ENCODE data around the gene MOCS1. TPM values are rescaled to one million over a fixed set of nuclear protein-coding genes. Genes with fewer than 3 reads are reported as not detected.

The MOCS1 gene
- total and polyA plus RNA-seq, 2 experiments from 2014 or later: 17.2 to 28.1 TPM

DNA sequence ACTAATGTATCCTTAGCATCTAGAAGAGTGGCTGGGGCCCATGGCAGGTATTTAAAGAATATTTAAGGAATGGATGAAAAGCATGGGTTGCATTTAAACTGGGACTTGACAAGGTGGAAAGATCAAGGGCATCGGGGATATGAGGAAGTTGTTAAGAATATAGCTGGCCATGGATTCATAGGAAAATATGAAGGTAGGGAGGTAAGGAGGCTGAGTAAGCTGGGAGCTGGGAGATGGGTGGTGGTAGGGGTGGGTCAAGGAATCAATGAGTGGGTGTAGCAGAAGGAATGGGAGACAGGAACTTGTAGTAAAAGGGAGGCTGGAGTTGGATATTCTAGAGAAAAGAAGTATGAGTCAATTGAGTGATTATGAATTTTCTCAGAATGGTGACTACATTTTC is 44.0 kb upstream of the MOCS1 start (continued):
- TF ChIP-seq, protein P1, sequence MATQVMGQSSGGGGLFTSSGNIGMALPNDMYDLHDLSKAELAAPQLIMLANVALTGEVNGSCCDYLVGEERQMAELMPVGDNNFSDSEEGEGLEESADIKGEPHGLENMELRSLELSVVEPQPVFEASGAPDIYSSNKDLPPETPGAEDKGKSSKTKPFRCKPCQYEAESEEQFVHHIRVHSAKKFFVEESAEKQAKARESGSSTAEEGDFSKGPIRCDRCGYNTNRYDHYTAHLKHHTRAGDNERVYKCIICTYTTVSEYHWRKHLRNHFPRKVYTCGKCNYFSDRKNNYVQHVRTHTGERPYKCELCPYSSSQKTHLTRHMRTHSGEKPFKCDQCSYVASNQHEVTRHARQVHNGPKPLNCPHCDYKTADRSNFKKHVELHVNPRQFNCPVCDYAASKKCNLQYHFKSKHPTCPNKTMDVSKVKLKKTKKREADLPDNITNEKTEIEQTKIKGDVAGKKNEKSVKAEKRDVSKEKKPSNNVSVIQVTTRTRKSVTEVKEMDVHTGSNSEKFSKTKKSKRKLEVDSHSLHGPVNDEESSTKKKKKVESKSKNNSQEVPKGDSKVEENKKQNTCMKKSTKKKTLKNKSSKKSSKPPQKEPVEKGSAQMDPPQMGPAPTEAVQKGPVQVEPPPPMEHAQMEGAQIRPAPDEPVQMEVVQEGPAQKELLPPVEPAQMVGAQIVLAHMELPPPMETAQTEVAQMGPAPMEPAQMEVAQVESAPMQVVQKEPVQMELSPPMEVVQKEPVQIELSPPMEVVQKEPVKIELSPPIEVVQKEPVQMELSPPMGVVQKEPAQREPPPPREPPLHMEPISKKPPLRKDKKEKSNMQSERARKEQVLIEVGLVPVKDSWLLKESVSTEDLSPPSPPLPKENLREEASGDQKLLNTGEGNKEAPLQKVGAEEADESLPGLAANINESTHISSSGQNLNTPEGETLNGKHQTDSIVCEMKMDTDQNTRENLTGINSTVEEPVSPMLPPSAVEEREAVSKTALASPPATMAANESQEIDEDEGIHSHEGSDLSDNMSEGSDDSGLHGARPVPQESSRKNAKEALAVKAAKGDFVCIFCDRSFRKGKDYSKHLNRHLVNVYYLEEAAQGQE (IDR thresholded peaks at IDR 0.05; ENCODE audit: unreplicated experiment): no peak
- TF ChIP-seq EZH2 (IDR thresholded peaks at IDR 0.05; ENCODE audit: low read depth, unreplicated experiment) (no peak), CREB1 (CRISPR knock-in tag; IDR thresholded peaks at IDR 0.05; ENCODE audit: low read depth) (no peak), JUNB (IDR thresholded peaks at IDR 0.05; ENCODE audit: unreplicated experiment) (no peak), EZH2phosphoT487 (IDR thresholded peaks at IDR 0.05; ENCODE audit: unreplicated experiment) (no peak)

GRCh38 chr6:39973661-39974060 is 39.4 kb upstream of the MOCS1 start:
- no peak overlapping the region for H2AFZ ChIP-seq
- H3K27ac Mint-ChIP-seq: no peak overlapping the region
- ATAC-seq: no peak
- TF ChIP-seq, protein P1 (IDR thresholded peaks at IDR 0.05; ENCODE audit: unreplicated experiment): no peak
- TF ChIP-seq STAT1 (IDR thresholded peaks at IDR 0.05; ENCODE audit: unreplicated experiment): no peak
- TF ChIP-seq POLR2AphosphoS5 (IDR thresholded peaks at IDR 0.05; ENCODE audit: low read depth): no peak
- TF ChIP-seq, protein P2, sequence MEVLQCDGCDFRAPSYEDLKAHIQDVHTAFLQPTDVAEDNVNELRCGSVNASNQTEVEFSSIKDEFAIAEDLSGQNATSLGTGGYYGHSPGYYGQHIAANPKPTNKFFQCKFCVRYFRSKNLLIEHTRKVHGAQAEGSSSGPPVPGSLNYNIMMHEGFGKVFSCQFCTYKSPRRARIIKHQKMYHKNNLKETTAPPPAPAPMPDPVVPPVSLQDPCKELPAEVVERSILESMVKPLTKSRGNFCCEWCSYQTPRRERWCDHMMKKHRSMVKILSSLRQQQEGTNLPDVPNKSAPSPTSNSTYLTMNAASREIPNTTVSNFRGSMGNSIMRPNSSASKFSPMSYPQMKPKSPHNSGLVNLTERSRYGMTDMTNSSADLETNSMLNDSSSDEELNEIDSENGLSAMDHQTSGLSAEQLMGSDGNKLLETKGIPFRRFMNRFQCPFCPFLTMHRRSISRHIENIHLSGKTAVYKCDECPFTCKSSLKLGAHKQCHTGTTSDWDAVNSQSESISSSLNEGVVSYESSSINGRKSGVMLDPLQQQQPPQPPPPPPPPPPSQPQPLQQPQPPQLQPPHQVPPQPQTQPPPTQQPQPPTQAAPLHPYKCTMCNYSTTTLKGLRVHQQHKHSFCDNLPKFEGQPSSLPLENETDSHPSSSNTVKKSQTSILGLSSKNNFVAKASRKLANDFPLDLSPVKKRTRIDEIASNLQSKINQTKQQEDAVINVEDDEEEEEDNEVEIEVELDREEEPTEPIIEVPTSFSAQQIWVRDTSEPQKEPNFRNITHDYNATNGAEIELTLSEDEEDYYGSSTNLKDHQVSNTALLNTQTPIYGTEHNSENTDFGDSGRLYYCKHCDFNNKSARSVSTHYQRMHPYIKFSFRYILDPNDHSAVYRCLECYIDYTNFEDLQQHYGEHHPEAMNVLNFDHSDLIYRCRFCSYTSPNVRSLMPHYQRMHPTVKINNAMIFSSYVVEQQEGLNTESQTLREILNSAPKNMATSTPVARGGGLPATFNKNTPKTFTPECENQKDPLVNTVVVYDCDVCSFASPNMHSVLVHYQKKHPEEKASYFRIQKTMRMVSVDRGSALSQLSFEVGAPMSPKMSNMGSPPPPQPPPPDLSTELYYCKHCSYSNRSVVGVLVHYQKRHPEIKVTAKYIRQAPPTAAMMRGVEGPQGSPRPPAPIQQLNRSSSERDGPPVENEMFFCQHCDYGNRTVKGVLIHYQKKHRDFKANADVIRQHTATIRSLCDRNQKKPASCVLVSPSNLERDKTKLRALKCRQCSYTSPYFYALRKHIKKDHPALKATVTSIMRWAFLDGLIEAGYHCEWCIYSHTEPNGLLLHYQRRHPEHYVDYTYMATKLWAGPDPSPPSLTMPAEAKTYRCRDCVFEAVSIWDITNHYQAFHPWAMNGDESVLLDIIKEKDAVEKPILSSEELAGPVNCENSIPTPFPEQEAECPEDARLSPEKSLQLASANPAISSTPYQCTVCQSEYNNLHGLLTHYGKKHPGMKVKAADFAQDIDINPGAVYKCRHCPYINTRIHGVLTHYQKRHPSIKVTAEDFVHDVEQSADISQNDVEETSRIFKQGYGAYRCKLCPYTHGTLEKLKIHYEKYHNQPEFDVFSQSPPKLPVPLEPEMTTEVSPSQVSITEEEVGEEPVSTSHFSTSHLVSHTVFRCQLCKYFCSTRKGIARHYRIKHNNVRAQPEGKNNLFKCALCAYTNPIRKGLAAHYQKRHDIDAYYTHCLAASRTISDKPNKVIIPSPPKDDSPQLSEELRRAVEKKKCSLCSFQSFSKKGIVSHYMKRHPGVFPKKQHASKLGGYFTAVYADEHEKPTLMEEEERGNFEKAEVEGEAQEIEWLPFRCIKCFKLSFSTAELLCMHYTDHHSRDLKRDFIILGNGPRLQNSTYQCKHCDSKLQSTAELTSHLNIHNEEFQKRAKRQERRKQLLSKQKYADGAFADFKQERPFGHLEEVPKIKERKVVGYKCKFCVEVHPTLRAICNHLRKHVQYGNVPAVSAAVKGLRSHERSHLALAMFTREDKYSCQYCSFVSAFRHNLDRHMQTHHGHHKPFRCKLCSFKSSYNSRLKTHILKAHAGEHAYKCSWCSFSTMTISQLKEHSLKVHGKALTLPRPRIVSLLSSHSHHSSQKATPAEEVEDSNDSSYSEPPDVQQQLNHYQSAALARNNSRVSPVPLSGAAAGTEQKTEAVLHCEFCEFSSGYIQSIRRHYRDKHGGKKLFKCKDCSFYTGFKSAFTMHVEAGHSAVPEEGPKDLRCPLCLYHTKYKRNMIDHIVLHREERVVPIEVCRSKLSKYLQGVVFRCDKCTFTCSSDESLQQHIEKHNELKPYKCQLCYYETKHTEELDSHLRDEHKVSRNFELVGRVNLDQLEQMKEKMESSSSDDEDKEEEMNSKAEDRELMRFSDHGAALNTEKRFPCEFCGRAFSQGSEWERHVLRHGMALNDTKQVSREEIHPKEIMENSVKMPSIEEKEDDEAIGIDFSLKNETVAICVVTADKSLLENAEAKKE (CRISPR knock-in tag; IDR thresholded peaks at IDR 0.05): no peak
- TF ChIP-seq ZNF331 (CRISPR knock-in tag; IDR thresholded peaks at IDR 0.05; ENCODE audit: low read depth): no peak
- no peak for TF ChIP-seq ZNF114 (CRISPR knock-in tag; IDR thresholded peaks at IDR 0.05)
- TF ChIP-seq EZH2 (IDR thresholded peaks at IDR 0.05; ENCODE audit: low read depth, unreplicated experiment): no peak
- H3K79me2 ChIP-seq (replicated peaks; ENCODE audit: insufficient read depth): no peaks in the 10 kb centered on the region
- no peak overlapping the region for H3K4me2 ChIP-seq
- no peaks in the 10 kb centered on the region for H3K4me1 Mint-ChIP-seq
- H3K27ac ChIP-seq (ENCODE audit: low read depth): no peak overlapping the region
- peaks cover 3% of the 10 kb centered on the region; the same call in 1 of the 2 replicates for H3K9me2 ChIP-seq (ENCODE audit: insufficient read depth)
- no peaks in the 10 kb centered on the region for H3K27me3 ChIP-seq (ENCODE audit: insufficient read depth)
- H3K27me3 Mint-ChIP-seq (ENCODE audit: insufficient read depth, low read depth, poor library complexity): peaks cover 4% of the 10 kb centered on the region
- no peak overlapping the region for H3K4me3 Mint-ChIP-seq
- no peaks in the 10 kb centered on the region for H4K20me1 ChIP-seq (replicated peaks; ENCODE audit: insufficient read depth)
- H3K4me1 ChIP-seq (ENCODE audit: insufficient read depth): no peaks in the 10 kb centered on the region
- no peaks in the 10 kb centered on the region for H3K36me3 ChIP-seq (ENCODE audit: insufficient read depth)
- H3K4me3 ChIP-seq: no peak overlapping the region
- peaks cover 3% of the 10 kb centered on the region; the same call in 2 of the 3 replicates for H3K9me3 Mint-ChIP-seq
- H3F3A ChIP-seq (replicated peaks; ENCODE audit: low read depth): no peaks in the 10 kb centered on the region
- DNase-seq (ENCODE audit: low spot score): no peak
- H3K36me3 Mint-ChIP-seq (ENCODE audit: low read depth): no peaks in the 10 kb centered on the region
